Measurements from ENCODE around the gene KRTAP15-1.

The KRTAP15-1 gene

GRCh38 chr21:30444204-30444603 is 4.1 kb downstream of the KRTAP15-1 start:
- no peaks in the 10 kb centered on the region for H3K36me3 ChIP-seq (ENCODE audit: control insufficient read depth, insufficient read depth, low read length)
- H3K9me3 ChIP-seq (ENCODE audit: control insufficient read depth, insufficient read depth, low read length) = no peaks in the 10 kb centered on the region
- no peak overlapping the region for H3K4me3 ChIP-seq (ENCODE audit: low read depth, low read length)
- peaks cover 7% of the 10 kb centered on the region for H3K4me1 ChIP-seq (ENCODE audit: control insufficient read depth, insufficient read depth, low read length)
- H3K9ac ChIP-seq (ENCODE audit: low read depth, low read length) = no peak overlapping the region
- no peaks in the 10 kb centered on the region for H3K27me3 ChIP-seq (ENCODE audit: control insufficient read depth, insufficient read depth, low read length)

GRCh38 chr21:30447056-30447455 is 7.0 kb downstream of the KRTAP15-1 start:
- no peaks in the 10 kb centered on the region for H3K27me3 ChIP-seq (ENCODE audit: control insufficient read depth, insufficient read depth, low read length)
- H3K9me3 ChIP-seq (ENCODE audit: control insufficient read depth, insufficient read depth, low read length) = no peaks in the 10 kb centered on the region
- no peak overlapping the region for H3K4me3 ChIP-seq (ENCODE audit: low read depth, low read length)
- H3K36me3 ChIP-seq (ENCODE audit: control insufficient read depth, insufficient read depth, low read length) = no peaks in the 10 kb centered on the region
- H3K4me1 ChIP-seq (ENCODE audit: control insufficient read depth, insufficient read depth, low read length) = peaks cover 7% of the 10 kb centered on the region
- H3K9ac ChIP-seq (ENCODE audit: low read depth, low read length) = no peak overlapping the region

GRCh38 chr21:30448514-30448913 is 8.4 kb downstream of the KRTAP15-1 start:
- Histone ChIP-seq H3K4me3 (ENCODE audit: low read depth, low read length) (no peak overlapping the region), H3K27me3 (ENCODE audit: control insufficient read depth, insufficient read depth, low read length) (no peaks in the 10 kb centered on the region), H3K9ac (ENCODE audit: low read depth, low read length) (no peak overlapping the region), H3K36me3 (ENCODE audit: control insufficient read depth, insufficient read depth, low read length) (no peaks in the 10 kb centered on the region), H3K9me3 (ENCODE audit: control insufficient read depth, insufficient read depth, low read length) (no peaks in the 10 kb centered on the region), H3K4me1 (ENCODE audit: control insufficient read depth, insufficient read depth, low read length) (peaks cover 6% of the 10 kb centered on the region)

- Histone ChIP-seq H3K4me1 (ENCODE audit: control insufficient read depth, insufficient read depth, low read length) (no peaks in the 10 kb centered on the region), H3K27me3 (ENCODE audit: control insufficient read depth, insufficient read depth, low read length) (no peaks in the 10 kb centered on the region)
These were observed 23.6 kb downstream of the KRTAP15-1 start for GRCh38 chr21:30463713-30464112.

GRCh38 chr21:30468900-30469714 is 29.0 kb downstream of the KRTAP15-1 start:
- Histone ChIP-seq H3K9me3 (ENCODE audit: control insufficient read depth, insufficient read depth, low read length) (no peaks in the 10 kb centered on the region), H3K9ac (ENCODE audit: low read depth, low read length) (no peak overlapping the region), H3K4me3 (ENCODE audit: low read depth, low read length) (no peak overlapping the region), H3K36me3 (ENCODE audit: control insufficient read depth, insufficient read depth, low read length) (no peaks in the 10 kb centered on the region), H3K4me1 (ENCODE audit: control insufficient read depth, insufficient read depth, low read length) (no peaks in the 10 kb centered on the region), H3K27me3 (ENCODE audit: control insufficient read depth, insufficient read depth, low read length) (no peaks in the 10 kb centered on the region)

More at GRCh38 chr21:30463713-30464112, 23.6 kb downstream of the KRTAP15-1 start:
- Histone ChIP-seq H3K9me3 (ENCODE audit: control insufficient read depth, insufficient read depth, low read length) (no peaks in the 10 kb centered on the region), H3K4me3 (ENCODE audit: low read depth, low read length) (no peak overlapping the region), H3K36me3 (ENCODE audit: control insufficient read depth, insufficient read depth, low read length) (no peaks in the 10 kb centered on the region), H3K9ac (ENCODE audit: low read depth, low read length) (no peak overlapping the region)

- Histone ChIP-seq H3K9ac (ENCODE audit: low read depth, low read length) (no peak overlapping the region), H3K4me3 (ENCODE audit: low read depth, low read length) (no peak overlapping the region), H3K4me1 (ENCODE audit: control insufficient read depth, insufficient read depth, low read length) (no peaks in the 10 kb centered on the region), H3K9me3 (ENCODE audit: control insufficient read depth, insufficient read depth, low read length) (no peaks in the 10 kb centered on the region), H3K36me3 (ENCODE audit: control insufficient read depth, insufficient read depth, low read length) (no peaks in the 10 kb centered on the region), H3K27me3 (ENCODE audit: control insufficient read depth, insufficient read depth, low read length) (no peaks in the 10 kb centered on the region)
These were observed 37.9 kb downstream of the KRTAP15-1 start for GRCh38 chr21:30478004-30478403.

- no peak overlapping the region for H3K4me3 ChIP-seq (ENCODE audit: low read depth, low read length)
- H3K27me3 ChIP-seq (ENCODE audit: control insufficient read depth, insufficient read depth, low read length) = no peaks in the 10 kb centered on the region
- H3K9ac ChIP-seq (ENCODE audit: low read depth, low read length) = no peak overlapping the region
- no peaks in the 10 kb centered on the region for H3K4me1 ChIP-seq (ENCODE audit: control insufficient read depth, insufficient read depth, low read length)
- H3K9me3 ChIP-seq (ENCODE audit: control insufficient read depth, insufficient read depth, low read length) = no peaks in the 10 kb centered on the region
- no peaks in the 10 kb centered on the region for H3K36me3 ChIP-seq (ENCODE audit: control insufficient read depth, insufficient read depth, low read length)
These were observed 39.2 kb downstream of the KRTAP15-1 start for GRCh38 chr21:30479259-30479658.

GRCh38 chr21:30480145-30480544 is 40.1 kb downstream of the KRTAP15-1 start, which contains the start of gene KRTAP19-1:
Gene KRTAP19-1 (minus strand): TSS chr21:30480367. CDS start chr21:30480317, 50 bp downstream.
- Histone ChIP-seq H3K4me3 (ENCODE audit: low read depth, low read length) (no peak within 1 kb of the TSS), H3K27me3 (ENCODE audit: control insufficient read depth, insufficient read depth, low read length) (no peaks in the 10 kb centered on the region), H3K9ac (ENCODE audit: low read depth, low read length) (no peak within 1 kb of the TSS), H3K9me3 (ENCODE audit: control insufficient read depth, insufficient read depth, low read length) (no peaks in the 10 kb centered on the region), H3K4me1 (ENCODE audit: control insufficient read depth, insufficient read depth, low read length) (no peaks in the 10 kb centered on the region), H3K36me3 (ENCODE audit: control insufficient read depth, insufficient read depth, low read length) (no peaks in the 10 kb centered on the region)

- H3K4me1 ChIP-seq (ENCODE audit: control insufficient read depth, insufficient read depth, low read length) = no peaks in the 10 kb centered on the region
- no peaks in the 10 kb centered on the region for H3K36me3 ChIP-seq (ENCODE audit: control insufficient read depth, insufficient read depth, low read length)
- no peaks in the 10 kb centered on the region for H3K27me3 ChIP-seq (ENCODE audit: control insufficient read depth, insufficient read depth, low read length)
- peaks cover 11% of the 10 kb centered on the region for H3K9me3 ChIP-seq (ENCODE audit: control insufficient read depth, insufficient read depth, low read length)
- H3K9ac ChIP-seq (ENCODE audit: low read depth, low read length) = no peak overlapping the region
- H3K4me3 ChIP-seq (ENCODE audit: low read depth, low read length) = no peak overlapping the region
These were observed 42.1 kb downstream of the KRTAP15-1 start for GRCh38 chr21:30482130-30482529.

- no peak overlapping the region for H3K9ac ChIP-seq (ENCODE audit: low read depth, low read length)
- no peaks in the 10 kb centered on the region for H3K27me3 ChIP-seq (ENCODE audit: control insufficient read depth, insufficient read depth, low read length)
- H3K36me3 ChIP-seq (ENCODE audit: control insufficient read depth, insufficient read depth, low read length) = no peaks in the 10 kb centered on the region
- H3K4me3 ChIP-seq (ENCODE audit: low read depth, low read length) = no peak overlapping the region
- H3K9me3 ChIP-seq (ENCODE audit: control insufficient read depth, insufficient read depth, low read length) = peaks cover 11% of the 10 kb centered on the region
- no peaks in the 10 kb centered on the region for H3K4me1 ChIP-seq (ENCODE audit: control insufficient read depth, insufficient read depth, low read length)
These were observed 46.1 kb downstream of the KRTAP15-1 start for GRCh38 chr21:30486180-30486579.

GRCh38 chr21:30487336-30487735 is 47.3 kb downstream of the KRTAP15-1 start, which contains the start of gene KRTAP19-2:
Gene KRTAP19-2 (minus strand): TSS chr21:30487436. CDS start chr21:30487348, 88 bp downstream.
- H3K9ac ChIP-seq (ENCODE audit: low read depth, low read length) = no peak within 1 kb of the TSS
- H3K9me3 ChIP-seq (ENCODE audit: control insufficient read depth, insufficient read depth, low read length) = peaks cover 11% of the 10 kb centered on the region
- no peaks in the 10 kb centered on the region for H3K4me1 ChIP-seq (ENCODE audit: control insufficient read depth, insufficient read depth, low read length)
- H3K36me3 ChIP-seq (ENCODE audit: control insufficient read depth, insufficient read depth, low read length) = no peaks in the 10 kb centered on the region
- no peaks in the 10 kb centered on the region for H3K27me3 ChIP-seq (ENCODE audit: control insufficient read depth, insufficient read depth, low read length)
- no peak within 1 kb of the TSS for H3K4me3 ChIP-seq (ENCODE audit: low read depth, low read length)

All from iPS-15b (cell line).